Measurements from ENCODE around the gene UAP1L1. TPM values are rescaled to one million over a fixed set of nuclear protein-coding genes. Genes with fewer than 3 reads are reported as not detected.
A peak's percentile ranks its signal among the peaks of the same experiment; 100 is the strongest.

The UAP1L1 gene
- total and polyA plus RNA-seq, 9 of the 15 experiments (the other 6 are each of a cell fraction or from before 2014, with no cell fraction given), result 0.20 to 8.6 (median 3.7) TPM

DNA sequence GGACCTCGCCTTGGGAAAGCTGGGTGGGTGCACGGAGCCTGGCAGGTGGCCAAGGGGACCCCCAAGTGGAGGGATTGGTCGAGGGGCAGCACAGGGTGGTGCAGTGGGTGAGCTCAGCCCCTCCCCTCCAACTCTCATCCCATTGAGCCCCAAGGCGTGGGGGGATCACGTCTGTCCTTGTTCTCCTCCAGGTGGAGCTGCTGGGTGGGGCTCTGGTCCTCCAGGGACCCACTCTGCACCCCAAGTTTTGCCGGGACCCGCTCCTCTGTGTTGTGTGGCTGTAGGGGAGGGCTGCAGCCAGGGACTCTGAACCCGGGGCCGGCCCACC lies 41.8 kb upstream of the UAP1L1 start:
- H3K27me3 ChIP-seq (ENCODE audit: control insufficient read depth in 2 of 2, insufficient read depth in 2 of 2, low read length in 2 of 2), result peaks cover 0 to 16% of the 10 kb centered on the region in 2 experiments; a peak in 1 of 5 replicates
- 20% methylated on average over 8 of the region's 9 CpGs for WGBS (ENCODE audit: insufficient coverage, low coverage, missing lambda C conversion rate)
- in situ Hi-C loops (cut with MboI) (loop anchor here (5.0 kb wide), 2 partner anchors 88 to 263 kb away; partner anchors contain the start of gene C8G), intact Hi-C loops (cut with micrococcal nuclease) (loop anchor here (1.0 to 2.0 kb wide), 4 partner anchors 31 to 193 kb away; partner anchors contain the start of gene AJM1)
- no peak overlapping the region for H3K4me3 ChIP-seq
- DNase-seq (ENCODE audit: extremely low read depth in 1 of 4, low spot score in 3 of 4) (peak in 1 of 4 experiments; percentile 24), FAIRE-seq (no peak), ATAC-seq (peak; percentile 62)
- no peak overlapping the region for H3K27ac ChIP-seq (ENCODE audit: extremely low read depth, low read depth, low read length)
- 0 out of 2 replicates have a peak, but pooled peaks have one; percentile 2 for TF ChIP-seq KLF16 (IDR thresholded peaks at IDR 0.05)
- TF ChIP-seq, protein P1, sequence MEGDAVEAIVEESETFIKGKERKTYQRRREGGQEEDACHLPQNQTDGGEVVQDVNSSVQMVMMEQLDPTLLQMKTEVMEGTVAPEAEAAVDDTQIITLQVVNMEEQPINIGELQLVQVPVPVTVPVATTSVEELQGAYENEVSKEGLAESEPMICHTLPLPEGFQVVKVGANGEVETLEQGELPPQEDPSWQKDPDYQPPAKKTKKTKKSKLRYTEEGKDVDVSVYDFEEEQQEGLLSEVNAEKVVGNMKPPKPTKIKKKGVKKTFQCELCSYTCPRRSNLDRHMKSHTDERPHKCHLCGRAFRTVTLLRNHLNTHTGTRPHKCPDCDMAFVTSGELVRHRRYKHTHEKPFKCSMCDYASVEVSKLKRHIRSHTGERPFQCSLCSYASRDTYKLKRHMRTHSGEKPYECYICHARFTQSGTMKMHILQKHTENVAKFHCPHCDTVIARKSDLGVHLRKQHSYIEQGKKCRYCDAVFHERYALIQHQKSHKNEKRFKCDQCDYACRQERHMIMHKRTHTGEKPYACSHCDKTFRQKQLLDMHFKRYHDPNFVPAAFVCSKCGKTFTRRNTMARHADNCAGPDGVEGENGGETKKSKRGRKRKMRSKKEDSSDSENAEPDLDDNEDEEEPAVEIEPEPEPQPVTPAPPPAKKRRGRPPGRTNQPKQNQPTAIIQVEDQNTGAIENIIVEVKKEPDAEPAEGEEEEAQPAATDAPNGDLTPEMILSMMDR (IDR thresholded peaks at IDR 0.05 in 2 of 3, conservative IDR thresholded peaks at IDR 0.05 in 1 of 3; ENCODE audit: insufficient read depth in 2 of 3, low read depth in 1 of 3, low read length in 3 of 3), result peak in 1 of 3 experiments; percentile 22; a peak in 1 of 6 replicates
- 0 out of 2 replicates have a peak, but pooled peaks have one; percentile 0 for TF ChIP-seq ESRRA (IDR thresholded peaks at IDR 0.05; ENCODE audit: borderline replicate concordance, low read depth)
- no peak; the same call in 1 of the 2 replicates for TF ChIP-seq ETV5 (CRISPR knock-in tag; IDR thresholded peaks at IDR 0.05; ENCODE audit: low read depth)
- no peaks in the 10 kb centered on the region for H3K9me1 ChIP-seq (ENCODE audit: control insufficient read depth, insufficient read depth, low read length)
- no TSS peak for BruUV-seq (replicated peaks)
- no peak overlapping the region for H3K9ac ChIP-seq (ENCODE audit: insufficient read depth in 1 of 2, low read depth in 2 of 2, low read length in 2 of 2)
- CTCF ChIA-PET (ENCODE audit: low intra/inter-chr PET ratio), result interaction anchor here (2.2 to 3.7 kb wide), 2 partner anchors 87 to 248 kb away, joined by 10 to 47 read pairs; no protein-coding TSS in a partner anchor
- H3K36me3 ChIP-seq (ENCODE audit: control insufficient read depth, insufficient read depth, low read length), result no peaks in the 10 kb centered on the region
- peaks cover 0 to 69% of the 10 kb centered on the region in 2 experiments; a peak in 3 of 5 replicates for H3K4me1 ChIP-seq (replicated peaks in 1 of 2; ENCODE audit: control insufficient read depth in 2 of 2, insufficient read depth in 2 of 2, low read length in 2 of 2)
- no peaks in the 10 kb centered on the region for H3K9me3 ChIP-seq (replicated peaks; ENCODE audit: control insufficient read depth, insufficient read depth, low read depth, low read length)
- no peaks in the 10 kb centered on the region for H3K79me2 ChIP-seq (ENCODE audit: control insufficient read depth, insufficient read depth, low read length)
- H3K4me2 ChIP-seq (ENCODE audit: insufficient read depth, low read length), result no peak overlapping the region
- POLR2A ChIA-PET, result interaction anchor here (0.6 to 1.8 kb wide), 9 partner anchors 9 to 475 kb away, joined by 3 to 8 read pairs (median 3); partner anchors contain the start of genes DPP7 and SAPCD2
- no peaks in the 10 kb centered on the region for H4K20me1 ChIP-seq (replicated peaks; ENCODE audit: control insufficient read depth, insufficient read depth, low read length)
- H2AFZ ChIP-seq (ENCODE audit: low read depth, low read length), result 0 out of 2 replicates have a peak overlapping the region, but pooled peaks have one; percentile 37

All from K562 (cell line).